ENCODE results near the gene TBX15. TPM values are rescaled to one million over a fixed set of nuclear protein-coding genes. Genes with fewer than 3 reads are reported as not detected.
A peak's percentile ranks its signal among the peaks of the same experiment; 100 is the strongest.

The TBX15 gene
- total RNA-seq, 1 donor from 2014 or later, result 0.07 TPM

DNA sequence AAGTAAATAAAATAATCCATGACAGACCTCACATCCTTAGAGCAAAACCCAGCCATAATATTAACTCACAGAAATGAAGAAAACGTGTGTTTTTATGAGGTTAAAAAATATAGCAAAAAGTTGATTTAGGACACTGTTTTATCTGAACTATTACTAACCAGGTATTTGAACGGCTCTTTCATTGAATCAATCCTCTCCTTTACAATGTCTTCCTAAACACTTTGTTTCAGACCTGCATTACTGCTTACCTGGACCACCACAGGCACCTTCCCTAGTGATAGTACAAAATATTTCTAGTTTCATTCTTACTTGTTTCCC, 25.0 kb downstream of the TBX15 start:
- Histone ChIP-seq H4K20me1 (ENCODE audit: insufficient read depth, low read length) (no peaks in the 10 kb centered on the region), H3K36me3 (ENCODE audit: insufficient read depth, low read length) (no peaks in the 10 kb centered on the region), H3K4me2 (ENCODE audit: low read length) (no peak overlapping the region), H3K9ac (ENCODE audit: low read length) (no peak overlapping the region), H3K4me3 (ENCODE audit: insufficient read depth, low read depth, low read length) (no peak overlapping the region), H3K27ac (ENCODE audit: low read depth, low read length) (no peak overlapping the region), H3K27me3 (ENCODE audit: insufficient read depth, low read length) (peaks cover 8% of the 10 kb centered on the region), H3K79me2 (ENCODE audit: insufficient read depth, low read length) (no peaks in the 10 kb centered on the region), H3K9me3 (ENCODE audit: insufficient read depth, low read depth, low read length) (no peaks in the 10 kb centered on the region), H2AFZ (ENCODE audit: low read depth, low read length) (no peak overlapping the region), H3K4me1 (ENCODE audit: insufficient read depth, low read length) (no peaks in the 10 kb centered on the region)
- TF ChIP-seq, protein P1, sequence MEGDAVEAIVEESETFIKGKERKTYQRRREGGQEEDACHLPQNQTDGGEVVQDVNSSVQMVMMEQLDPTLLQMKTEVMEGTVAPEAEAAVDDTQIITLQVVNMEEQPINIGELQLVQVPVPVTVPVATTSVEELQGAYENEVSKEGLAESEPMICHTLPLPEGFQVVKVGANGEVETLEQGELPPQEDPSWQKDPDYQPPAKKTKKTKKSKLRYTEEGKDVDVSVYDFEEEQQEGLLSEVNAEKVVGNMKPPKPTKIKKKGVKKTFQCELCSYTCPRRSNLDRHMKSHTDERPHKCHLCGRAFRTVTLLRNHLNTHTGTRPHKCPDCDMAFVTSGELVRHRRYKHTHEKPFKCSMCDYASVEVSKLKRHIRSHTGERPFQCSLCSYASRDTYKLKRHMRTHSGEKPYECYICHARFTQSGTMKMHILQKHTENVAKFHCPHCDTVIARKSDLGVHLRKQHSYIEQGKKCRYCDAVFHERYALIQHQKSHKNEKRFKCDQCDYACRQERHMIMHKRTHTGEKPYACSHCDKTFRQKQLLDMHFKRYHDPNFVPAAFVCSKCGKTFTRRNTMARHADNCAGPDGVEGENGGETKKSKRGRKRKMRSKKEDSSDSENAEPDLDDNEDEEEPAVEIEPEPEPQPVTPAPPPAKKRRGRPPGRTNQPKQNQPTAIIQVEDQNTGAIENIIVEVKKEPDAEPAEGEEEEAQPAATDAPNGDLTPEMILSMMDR (IDR thresholded peaks at IDR 0.05; ENCODE audit: insufficient read depth, low read depth, low read length), result no peak
- TF ChIP-seq EZH2 (IDR thresholded peaks at IDR 0.05; ENCODE audit: insufficient read depth, low read length), result no peak
- no peaks in the 10 kb centered on the region for H3K36me3 Mint-ChIP-seq (ENCODE audit: low read depth, unreplicated experiment)
- H3K27me3 Mint-ChIP-seq (ENCODE audit: low read depth, unreplicated experiment), result peaks cover 5% of the 10 kb centered on the region
- no peak for DNase-seq (ENCODE audit: low read depth)
- H3K4me1 Mint-ChIP-seq (ENCODE audit: low read depth, unreplicated experiment), result peaks cover 6% of the 10 kb centered on the region
- peak overlapping the region; percentile 90 for H3K27ac Mint-ChIP-seq (ENCODE audit: unreplicated experiment)
- no peak overlapping the region for H3K4me3 Mint-ChIP-seq (ENCODE audit: unreplicated experiment)
- H3K9me3 Mint-ChIP-seq (ENCODE audit: unreplicated experiment), result no peaks in the 10 kb centered on the region
- FAIRE-seq, result no peak

DNA sequence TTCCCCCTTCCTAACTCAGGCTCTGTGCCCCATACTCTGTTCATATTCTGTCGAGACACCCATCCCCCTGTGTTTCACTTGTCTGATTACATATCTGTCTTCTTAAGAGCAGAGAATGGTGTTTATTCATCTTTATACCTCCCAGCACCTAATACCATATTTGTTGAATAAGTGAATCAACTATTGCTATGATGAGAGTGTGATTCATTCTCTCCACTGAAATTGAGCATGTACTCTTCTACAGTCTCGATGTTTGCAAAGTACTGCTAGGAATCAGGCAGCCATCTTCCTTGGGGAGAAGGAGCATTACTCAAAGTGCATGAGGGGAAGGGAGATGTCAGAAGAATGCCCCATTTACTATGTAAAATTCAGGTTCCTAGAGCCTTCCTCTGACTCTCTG, 27.0 kb downstream of the TBX15 start:
- H3K27me3 ChIP-seq (ENCODE audit: insufficient read depth, low read length), result peaks cover 2% of the 10 kb centered on the region
- H3K4me3 Mint-ChIP-seq (ENCODE audit: unreplicated experiment), result no peak overlapping the region
- H3K9ac ChIP-seq (ENCODE audit: low read length), result no peak overlapping the region
- TF ChIP-seq EZH2 (IDR thresholded peaks at IDR 0.05; ENCODE audit: insufficient read depth, low read length), result no peak
- TF ChIP-seq, protein P1 (IDR thresholded peaks at IDR 0.05; ENCODE audit: insufficient read depth, low read depth, low read length), result no peak
- H3K79me2 ChIP-seq (ENCODE audit: insufficient read depth, low read length), result no peaks in the 10 kb centered on the region
- H3K4me1 ChIP-seq (ENCODE audit: insufficient read depth, low read length), result no peaks in the 10 kb centered on the region
- H3K9me3 ChIP-seq (ENCODE audit: insufficient read depth, low read depth, low read length), result no peaks in the 10 kb centered on the region
- no peak overlapping the region for H3K4me3 ChIP-seq (ENCODE audit: insufficient read depth, low read depth, low read length)
- no peak for FAIRE-seq
- H4K20me1 ChIP-seq (ENCODE audit: insufficient read depth, low read length), result no peaks in the 10 kb centered on the region
- no peak overlapping the region for H3K27ac ChIP-seq (ENCODE audit: low read depth, low read length)
- no peaks in the 10 kb centered on the region for H3K9me3 Mint-ChIP-seq (ENCODE audit: unreplicated experiment)
- peaks cover 5% of the 10 kb centered on the region for H3K27me3 Mint-ChIP-seq (ENCODE audit: low read depth, unreplicated experiment)
- no peak overlapping the region for H3K27ac Mint-ChIP-seq (ENCODE audit: unreplicated experiment)
- DNase-seq (ENCODE audit: low read depth), result no peak
- H3K36me3 Mint-ChIP-seq (ENCODE audit: low read depth, unreplicated experiment), result no peaks in the 10 kb centered on the region
- H3K36me3 ChIP-seq (ENCODE audit: insufficient read depth, low read length), result no peaks in the 10 kb centered on the region
- no peak overlapping the region for H2AFZ ChIP-seq (ENCODE audit: low read depth, low read length)
- peaks cover 6% of the 10 kb centered on the region for H3K4me1 Mint-ChIP-seq (ENCODE audit: low read depth, unreplicated experiment)
- H3K4me2 ChIP-seq (ENCODE audit: low read length), result no peak overlapping the region

DNA sequence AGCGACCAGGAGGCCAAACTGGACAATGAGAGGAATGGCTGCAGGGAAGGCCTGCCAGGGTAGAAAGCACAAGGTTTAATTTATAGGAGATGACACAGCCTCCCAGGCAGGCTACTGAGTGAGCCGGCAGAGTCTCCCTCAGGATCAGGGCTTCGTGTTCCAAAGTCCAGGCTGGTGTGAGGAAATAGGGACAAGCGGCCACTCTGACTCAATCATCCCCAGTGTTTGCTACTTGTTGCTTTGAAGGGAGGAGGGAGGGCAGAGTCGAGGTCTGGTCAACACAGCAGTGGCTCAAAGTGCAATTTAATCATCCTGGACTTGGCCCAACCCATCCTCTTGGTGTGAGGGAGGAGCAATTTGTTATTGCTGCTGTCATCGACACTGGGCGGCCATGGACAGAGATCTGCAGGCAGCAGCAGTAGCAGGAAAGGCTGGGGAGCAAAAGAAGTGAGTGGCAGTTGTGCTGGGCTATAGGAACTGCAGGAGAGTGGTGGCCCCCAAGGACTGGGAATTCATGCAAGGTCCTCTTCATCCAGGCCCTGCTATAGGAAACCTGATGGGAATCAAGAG, 27.5 kb downstream of the TBX15 start:
- H3K27ac Mint-ChIP-seq (ENCODE audit: unreplicated experiment), result no peak overlapping the region
- DNase-seq (ENCODE audit: low read depth) (no peak), FAIRE-seq (no peak)
- Histone ChIP-seq H3K9me3 (ENCODE audit: insufficient read depth, low read depth, low read length) (no peaks in the 10 kb centered on the region), H3K4me1 (ENCODE audit: insufficient read depth, low read length) (no peaks in the 10 kb centered on the region), H2AFZ (ENCODE audit: low read depth, low read length) (no peak overlapping the region), H3K27ac (ENCODE audit: low read depth, low read length) (no peak overlapping the region), H4K20me1 (ENCODE audit: insufficient read depth, low read length) (no peaks in the 10 kb centered on the region), H3K9ac (ENCODE audit: low read length) (no peak overlapping the region), H3K79me2 (ENCODE audit: insufficient read depth, low read length) (no peaks in the 10 kb centered on the region), H3K36me3 (ENCODE audit: insufficient read depth, low read length) (no peaks in the 10 kb centered on the region), H3K4me3 (ENCODE audit: insufficient read depth, low read depth, low read length) (no peak overlapping the region), H3K4me2 (ENCODE audit: low read length) (no peak overlapping the region), H3K27me3 (ENCODE audit: insufficient read depth, low read length) (peaks cover 2% of the 10 kb centered on the region)
- peaks cover 5% of the 10 kb centered on the region for H3K27me3 Mint-ChIP-seq (ENCODE audit: low read depth, unreplicated experiment)
- no peak overlapping the region for H3K4me3 Mint-ChIP-seq (ENCODE audit: unreplicated experiment)
- H3K9me3 Mint-ChIP-seq (ENCODE audit: unreplicated experiment), result no peaks in the 10 kb centered on the region
- H3K4me1 Mint-ChIP-seq (ENCODE audit: low read depth, unreplicated experiment), result peaks cover 6% of the 10 kb centered on the region
- TF ChIP-seq EZH2 (IDR thresholded peaks at IDR 0.05; ENCODE audit: insufficient read depth, low read length), result no peak
- TF ChIP-seq, protein P1 (IDR thresholded peaks at IDR 0.05; ENCODE audit: insufficient read depth, low read depth, low read length), result no peak
- H3K36me3 Mint-ChIP-seq (ENCODE audit: low read depth, unreplicated experiment), result no peaks in the 10 kb centered on the region

Data from astrocyte (in vitro differentiated cells and primary cell).